ENCODE measurements around the gene DLG4.

DLG4 gene

DNA sequence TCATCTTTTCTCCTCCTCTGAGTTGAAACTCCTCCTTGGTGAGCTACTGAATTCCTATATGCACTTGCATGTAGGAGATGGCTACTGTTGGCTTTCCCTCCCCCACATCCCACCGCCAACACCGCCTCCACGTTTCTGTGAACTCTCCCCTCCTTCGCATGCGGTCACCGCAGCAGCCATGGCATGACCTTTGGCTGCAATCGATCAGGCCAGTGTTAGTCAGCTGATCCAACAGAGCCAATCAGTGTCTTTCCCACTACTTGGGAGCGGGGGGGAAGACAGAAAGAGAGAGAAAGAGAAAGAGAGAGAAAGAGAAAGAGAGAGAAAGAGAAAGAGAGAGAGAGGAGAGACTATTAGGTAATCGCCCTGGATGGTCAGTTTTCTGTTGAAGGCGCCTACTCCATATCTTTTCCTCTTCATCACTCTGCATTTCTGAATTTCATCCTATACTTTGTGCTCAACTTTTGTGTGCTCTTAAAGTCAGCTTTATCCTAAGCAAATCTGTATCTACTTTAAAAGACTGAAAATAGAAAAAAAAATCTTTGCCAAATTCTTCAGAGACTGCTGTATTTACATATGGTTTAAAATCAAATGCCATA is 63.2 kb downstream of the DLG4 start:
- DNase-seq (ENCODE audit: low spot score), result no peak

DNA sequence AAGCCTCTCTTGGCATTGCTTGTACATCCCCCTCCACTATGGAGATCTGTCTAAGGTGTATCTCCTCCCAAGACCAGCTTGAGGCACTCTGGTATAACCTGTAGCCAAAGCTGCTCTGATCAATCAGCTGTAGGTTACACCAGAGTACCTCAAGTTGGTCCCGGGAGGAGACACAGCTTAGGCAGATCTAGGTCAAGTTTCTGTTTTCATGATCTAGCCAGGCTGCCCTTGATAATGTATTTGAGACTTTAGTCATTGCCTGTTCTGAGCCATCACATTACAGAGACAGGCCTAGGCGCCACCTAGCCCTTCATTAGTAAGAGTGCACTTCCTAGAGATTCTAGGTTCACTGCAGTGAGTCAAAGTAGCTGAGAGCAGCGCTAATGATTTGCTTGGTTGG is 71.9 kb downstream of the DLG4 start:
- no peak for DNase-seq (ENCODE audit: low spot score)

DNA sequence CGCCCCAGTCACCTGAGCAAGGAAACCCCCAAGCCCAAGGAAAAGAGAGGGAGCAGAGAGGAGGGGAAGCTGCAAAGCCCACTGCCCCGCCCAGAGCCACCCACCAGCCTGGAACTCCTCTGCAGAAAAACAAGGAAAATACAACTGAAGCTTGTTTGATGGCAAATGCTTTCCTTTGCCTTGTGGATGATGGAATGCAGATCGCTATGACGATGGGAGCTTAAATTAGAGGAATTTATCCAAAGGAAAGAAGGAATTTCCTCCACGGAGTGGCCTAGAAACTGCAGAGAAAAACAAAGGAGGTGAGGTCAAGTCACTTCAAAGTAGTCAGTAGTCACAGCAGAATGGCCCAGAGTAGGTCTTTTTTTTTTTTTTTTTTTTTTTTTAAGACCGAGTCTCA is 73.5 kb downstream of the DLG4 start:
- DNase-seq (ENCODE audit: low spot score), result no peak

DNA sequence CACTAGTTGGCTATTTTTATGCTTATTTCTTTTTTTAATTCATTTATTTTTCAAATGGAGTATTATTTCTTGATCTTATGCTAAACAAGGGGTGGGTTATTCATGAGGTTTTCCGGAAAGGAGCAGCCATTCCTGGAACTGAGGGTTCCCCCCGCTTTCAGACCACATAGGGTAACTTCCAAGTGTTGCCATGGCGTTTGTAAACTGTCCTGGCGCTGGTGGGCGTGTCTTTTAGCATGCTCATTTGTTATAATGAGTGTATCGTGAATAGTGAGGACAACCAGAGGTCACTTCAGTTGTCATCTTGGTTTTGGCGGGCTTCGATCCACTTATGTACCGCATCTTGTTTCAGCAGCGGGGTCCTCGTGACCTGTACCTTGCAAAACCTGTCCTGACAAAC is 75.4 kb downstream of the DLG4 start:
- no peak for DNase-seq (ENCODE audit: low spot score)

DNA sequence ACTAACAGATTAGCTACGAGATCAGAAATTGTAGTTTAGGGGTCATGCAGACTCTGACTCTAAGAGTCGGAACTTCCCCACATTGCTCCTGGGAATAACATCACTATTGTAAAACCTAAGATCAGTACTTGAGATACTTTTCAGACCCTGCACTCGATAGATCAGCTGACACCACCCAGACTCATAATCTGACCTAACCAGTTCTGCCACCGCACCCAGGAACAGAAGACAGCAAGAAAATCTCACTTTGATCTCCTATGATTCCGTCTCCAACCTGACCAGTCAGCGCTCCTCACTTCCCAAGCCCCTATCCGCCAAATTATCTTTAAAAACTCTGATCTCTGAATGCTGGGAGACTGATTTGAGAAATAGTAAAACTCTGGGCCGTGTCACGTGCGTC is 77.8 kb downstream of the DLG4 start:
- DNase-seq (ENCODE audit: low spot score), result no peak

DNA sequence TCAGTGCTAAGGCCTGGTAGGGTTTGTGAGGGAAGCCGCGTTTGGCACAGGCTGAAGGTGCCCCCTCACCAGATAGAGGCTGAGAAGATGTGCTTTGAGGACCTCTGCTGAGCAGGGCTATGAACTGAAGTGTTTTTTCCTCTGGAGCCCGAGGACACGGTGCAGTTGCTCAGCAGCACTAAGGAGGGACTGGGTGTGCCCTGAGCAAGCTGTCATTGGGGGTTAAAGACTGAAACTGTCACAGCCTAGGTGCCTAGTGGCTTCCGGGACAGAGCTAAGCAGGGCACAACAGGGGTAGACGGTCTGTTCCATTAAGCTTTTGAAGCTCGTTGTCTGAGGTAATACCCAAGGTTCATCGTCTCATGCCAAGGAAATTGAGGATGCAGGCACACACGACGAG is 80.2 kb downstream of the DLG4 start:
- DNase-seq (ENCODE audit: low spot score), result no peak

DNA sequence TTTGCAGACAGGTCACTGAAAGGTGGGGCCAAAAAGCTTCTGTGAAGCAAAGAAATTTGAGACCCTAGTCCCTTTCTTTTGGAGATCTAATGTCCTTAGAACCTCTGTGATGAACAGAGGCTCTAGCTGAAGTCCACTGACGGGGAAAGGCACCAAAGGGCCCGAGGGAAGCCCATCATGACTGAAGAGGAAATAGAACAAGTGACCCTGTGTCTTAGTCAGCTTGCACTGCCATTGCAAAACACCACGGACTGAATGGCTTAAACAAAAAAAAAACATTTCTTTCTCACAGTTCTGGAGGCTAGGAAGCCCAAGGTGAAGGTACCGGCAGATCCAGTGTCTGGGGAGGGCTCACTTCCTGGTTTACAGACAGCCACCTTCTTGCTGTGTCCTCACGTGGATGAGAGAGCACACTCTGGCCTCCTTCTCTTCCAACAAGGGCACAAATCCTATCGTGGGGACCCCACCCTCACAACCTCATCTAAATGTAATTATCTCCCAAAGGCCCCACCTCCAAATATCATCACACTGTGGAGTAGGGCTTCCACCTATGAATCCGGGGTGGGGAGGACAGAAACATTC is 80.7 kb downstream of the DLG4 start:
- no peak for DNase-seq (ENCODE audit: low spot score)

DNA sequence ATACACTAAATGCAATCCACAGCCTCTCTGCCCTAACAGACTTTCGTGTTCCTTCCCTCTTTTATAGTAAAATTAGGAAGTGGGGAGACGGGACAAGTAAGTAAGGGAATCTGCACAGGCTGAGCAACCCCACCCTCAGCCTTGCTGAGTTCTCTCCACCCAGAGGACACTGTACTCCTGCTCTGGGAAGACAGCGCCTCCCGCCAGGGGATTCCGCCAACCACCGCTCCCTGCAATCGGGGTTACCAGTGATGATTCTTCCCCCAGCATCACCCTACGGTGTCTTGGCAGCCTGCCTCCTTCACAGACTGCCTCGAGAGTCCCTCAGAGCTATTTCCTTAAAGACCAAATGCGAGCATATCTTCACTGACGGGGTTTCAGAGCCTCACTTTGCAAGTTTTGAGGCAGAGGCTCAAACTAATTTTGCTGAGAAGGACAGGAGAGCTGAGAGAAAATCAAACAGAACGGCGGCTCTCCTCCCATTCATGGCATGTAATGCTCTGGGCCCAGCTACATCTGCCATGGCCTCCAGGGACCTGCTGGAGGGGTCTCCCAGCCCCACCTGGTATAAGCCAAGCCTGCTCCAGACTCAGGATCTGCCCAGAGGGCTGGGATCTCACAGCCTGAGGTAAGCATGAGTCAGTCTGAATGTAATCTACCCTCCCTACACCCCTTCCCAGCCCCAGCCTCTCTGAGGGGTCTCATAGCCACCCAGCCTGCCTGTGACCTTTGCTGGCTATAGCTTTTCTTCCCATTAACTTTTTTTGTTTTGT is 82.3 kb downstream of the DLG4 start:
- no peak for DNase-seq (ENCODE audit: low spot score)
